GM12891 (cell line): ENCODE measurements around the gene MUC13.

Experiments
- PAX5 ChIP-seq: IDR thresholded peaks from 2 replicates; pipeline ENCODE4 v1.6.1; 2011; ENCODE audit warnings: low read length, moderate library complexity, mild to moderate bottlenecking; ENCODE audit not compliant: insufficient read depth, severe bottlenecking
- POLR2A ChIP-seq: IDR thresholded peaks from 2 replicates; pipeline ENCODE4 v1.6.1; 2011; ENCODE audit warnings: low read depth, low read length, control low read depth
- POLR2AphosphoS5 ChIP-seq: IDR thresholded peaks from 2 replicates; pipeline ENCODE4 v1.6.1; 2011; ENCODE audit warnings: low read depth, low read length, control low read depth
- POU2F2 ChIP-seq: IDR thresholded peaks from 2 replicates; pipeline ENCODE4 v1.6.1; 2011; ENCODE audit warnings: low read depth, mild to moderate bottlenecking, control low read depth, low read length, moderate library complexity
- SPI1 ChIP-seq: IDR thresholded peaks from 2 replicates; pipeline ENCODE4 v1.6.1; 2011; ENCODE audit warnings: low read depth, low read length, control low read depth
- TAF1 ChIP-seq: IDR thresholded peaks from 2 replicates; pipeline ENCODE4 v1.6.1; 2011; ENCODE audit warnings: low read depth, low read length, control low read depth

DNA sequence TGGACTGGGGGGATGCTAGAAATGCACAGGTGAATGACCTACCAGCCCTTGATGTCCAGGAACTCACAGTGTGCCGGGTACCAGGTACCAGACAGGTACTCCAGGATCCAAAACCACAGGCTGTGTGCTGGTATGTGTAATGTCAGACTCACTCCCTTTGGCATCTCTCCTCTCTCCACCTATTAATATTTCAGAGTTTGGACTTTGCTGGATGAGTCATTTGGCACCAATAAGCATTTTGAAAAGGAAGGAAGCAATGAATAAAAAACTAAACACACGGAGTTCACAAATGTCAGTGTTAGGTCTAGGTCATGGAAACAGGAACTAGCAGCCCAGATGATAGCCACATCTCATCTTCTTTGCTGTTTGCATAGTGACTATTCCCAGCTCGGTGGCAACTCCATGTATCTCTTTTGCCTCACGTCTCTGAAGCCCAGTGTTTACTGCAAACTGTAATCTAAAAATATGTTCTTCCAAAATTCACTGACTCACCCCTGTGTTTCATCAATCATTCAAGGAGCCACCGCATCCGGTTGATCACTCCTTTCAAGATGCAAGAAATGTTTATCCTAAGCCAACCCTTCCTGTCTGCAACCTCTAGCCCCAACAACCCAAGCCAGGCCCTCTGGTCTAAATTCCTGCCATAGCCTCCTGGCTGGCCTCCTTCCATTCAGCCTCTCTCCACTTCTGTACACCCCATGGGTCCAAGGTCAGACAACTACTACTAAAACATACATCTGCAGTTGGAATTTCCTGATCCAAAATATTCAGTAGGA lies 55.8 kb downstream of the MUC13 start:
- TF ChIP-seq POLR2AphosphoS5: no peak
- no peak for TF ChIP-seq POLR2A
- TF ChIP-seq POU2F2: no peak
- TF ChIP-seq TAF1: no peak
- no peak for TF ChIP-seq SPI1
- TF ChIP-seq PAX5: no peak
